KOPT-K1 (cell line): ENCODE data around the gene SLC26A1.
"Not testable (repeated sequence)": the region's sequence is repeated elsewhere in the genome, so short reads cannot be mapped to it uniquely, and the experiment has no call there.

ENCODE experiments used
- H3K27ac ChIP-seq: fragments of 200-600 bp; sonication (generic); 2 replicates; pipeline ENCODE4 v1.5.1; 2016; ENCODE audit warnings: antibody characterized with exemption, mild to moderate bottlenecking, low read depth, low read length; ENCODE audit not compliant: poor library complexity, severe bottlenecking
- H3K36me3 ChIP-seq: fragments of 200-600 bp; sonication (generic); 2 replicates; pipeline ENCODE4 v1.5.1; 2017; ENCODE audit warnings: antibody characterized with exemption, mild to moderate bottlenecking, low read length, moderate library complexity; ENCODE audit not compliant: insufficient read depth
- H3K9me3 ChIP-seq: fragments of 200-600 bp; sonication (generic); 2 replicates; pipeline ENCODE4 v1.5.1; 2017; ENCODE audit warnings: antibody characterized with exemption, low read length, mild to moderate bottlenecking; ENCODE audit not compliant: insufficient read depth, poor library complexity, severe bottlenecking

SLC26A1 gene

GRCh38 chr4:999882-1000425, 6.8 kb upstream of the SLC26A1 start:
- no peak overlapping the region for H3K27ac ChIP-seq
- no peaks in the 10 kb centered on the region for H3K9me3 ChIP-seq
- no peaks in the 10 kb centered on the region for H3K36me3 ChIP-seq

- H3K9me3 ChIP-seq, H3K36me3 ChIP-seq, H3K27ac ChIP-seq: not testable (repeated sequence)
Measured at GRCh38 chr4:999240-999863, 6.1 kb upstream of the SLC26A1 start.

GRCh38 chr4:998096-998691, 5.0 kb upstream of the SLC26A1 start:
- no peak overlapping the region for H3K27ac ChIP-seq
- H3K9me3 ChIP-seq, result no peaks in the 10 kb centered on the region

GRCh38 chr4:997375-998071, 4.3 kb upstream of the SLC26A1 start:
- H3K36me3 ChIP-seq, result no peaks in the 10 kb centered on the region
- H3K27ac ChIP-seq, result no peak overlapping the region
- no peaks in the 10 kb centered on the region for H3K9me3 ChIP-seq

More at GRCh38 chr4:998096-998691, 5.0 kb upstream of the SLC26A1 start:
- H3K36me3 ChIP-seq, result no peaks in the 10 kb centered on the region

GRCh38 chr4:996997-997374, 3.8 kb upstream of the SLC26A1 start:
- no peaks in the 10 kb centered on the region for H3K36me3 ChIP-seq
- H3K9me3 ChIP-seq, result no peaks in the 10 kb centered on the region
- no peak overlapping the region for H3K27ac ChIP-seq

- Histone ChIP-seq H3K27ac (no peak overlapping the region), H3K36me3 (no peaks in the 10 kb centered on the region; the same call in 1 of the 2 replicates), H3K9me3 (no peaks in the 10 kb centered on the region)
Measured at GRCh38 chr4:996030-996996, 3.1 kb upstream of the SLC26A1 start.

GRCh38 chr4:995311-996026, 2.3 kb upstream of the SLC26A1 start:
- H3K36me3 ChIP-seq, result no peaks in the 10 kb centered on the region; the same call in 1 of the 2 replicates

GRCh38 chr4:992297-993110, 700 bp downstream of the SLC26A1 start:
- Histone ChIP-seq H3K36me3 (peaks cover 10% of the 10 kb centered on the region; the same call in 1 of the 2 replicates), H3K9me3 (no peaks in the 10 kb centered on the region), H3K27ac (no peak overlapping the region)

More at GRCh38 chr4:995311-996026, 2.3 kb upstream of the SLC26A1 start:
- no peaks in the 10 kb centered on the region for H3K9me3 ChIP-seq
- H3K27ac ChIP-seq, result no peak overlapping the region

- H3K36me3 ChIP-seq, result peaks cover 10% of the 10 kb centered on the region; the same call in 1 of the 2 replicates
- H3K9me3 ChIP-seq, result no peaks in the 10 kb centered on the region
- no peak overlapping the region for H3K27ac ChIP-seq
Measured at GRCh38 chr4:991451-992296, 1.5 kb downstream of the SLC26A1 start.

- H3K27ac ChIP-seq, result no peak overlapping the region
Measured at GRCh38 chr4:990746-991367, 2.3 kb downstream of the SLC26A1 start.

GRCh38 chr4:989722-990471, 3.3 kb downstream of the SLC26A1 start:
- Histone ChIP-seq H3K9me3 (no peaks in the 10 kb centered on the region), H3K27ac (no peak overlapping the region), H3K36me3 (peaks cover 10% of the 10 kb centered on the region; the same call in 1 of the 2 replicates)

More at GRCh38 chr4:990746-991367, 2.3 kb downstream of the SLC26A1 start:
- Histone ChIP-seq H3K9me3 (no peaks in the 10 kb centered on the region), H3K36me3 (peaks cover 10% of the 10 kb centered on the region; the same call in 1 of the 2 replicates)
